Breast epithelium (tissue), 4 donors: ENCODE results near the gene LTBP4. TPM values are rescaled to one million over a fixed set of nuclear protein-coding genes. Genes with fewer than 3 reads are reported as not detected.

ENCODE experiments used
- DNase-seq, 2 donors: peaks; one replicate each; pipeline ENCODE4 v3.0.0-alpha.2; 2019; ENCODE audit warnings: low spot score in 2 of 2
- H3K27ac ChIP-seq, 2 donors: fragments of 200-600 bp; sonication (generic) in 1 of 2; one replicate each; pipeline ENCODE4 v1.5.1; 2016 to 2019; ENCODE audit warnings: mild to moderate bottlenecking in 1 of 2
- H3K27me3 ChIP-seq, 2 donors: fragments of 200-600 bp; sonication (generic) in 1 of 2; one replicate each; pipeline versions ENCODE4 v1.5.1 to v1.6.0; 2017 to 2019; ENCODE audit warnings: control low read depth in 1 of 2, mild to moderate bottlenecking in 1 of 2
- H3K36me3 ChIP-seq: fragments of 200-600 bp; one replicate; pipeline ENCODE4 v1.5.1; 2019
- H3K4me1 ChIP-seq, 2 donors: fragments of 200-600 bp; sonication (generic); one replicate each; pipeline ENCODE4 v1.5.1; 2016 to 2019; ENCODE audit warnings: control low read depth in 1 of 2
- H3K4me3 ChIP-seq, 3 donors: fragments of 200-600 bp; sonication (generic); 1 replicate in 2 of 3; 2 replicates in 1 of 3; pipeline ENCODE4 v1.5.1; 2016 to 2019; ENCODE audit warnings: mild to moderate bottlenecking in 3 of 3, moderate library complexity in 2 of 3
- H3K9me3 ChIP-seq, 2 donors: fragments of 200-600 bp; sonication (generic) in 1 of 2; one replicate each; pipeline ENCODE4 v1.5.1; 2016 to 2019; ENCODE audit warnings: control low read depth in 1 of 2
- CTCF ChIP-seq, 3 donors: fragments of 450-650 bp; IDR thresholded peaks; one replicate each; pipeline ENCODE4 v1.5.1; 2016 to 2017; ENCODE audit warnings: antibody characterized with exemption in 3 of 3, mild to moderate bottlenecking in 3 of 3, moderate library complexity in 3 of 3
- POLR2A ChIP-seq: fragments of 450-650 bp; IDR thresholded peaks from one replicate; pipeline ENCODE4 v1.6.1; 2016; ENCODE audit warnings: antibody characterized with exemption, mild to moderate bottlenecking, moderate library complexity
- POLR2AphosphoS5 ChIP-seq, 3 donors: sonication (generic); formaldehyde crosslinking; IDR thresholded peaks; one replicate each; pipeline ENCODE4 v1.6.1; 2017; ENCODE audit warnings: antibody characterized with exemption in 3 of 3
- intact Hi-C: fragments of 100-400 bp; cut with DNase I; formaldehyde crosslinking; loops from one replicate; pipeline ENCODE4 v1.15.1; 2023; ENCODE audit warnings: low total_unique reads
- total RNA-seq, 3 donors: library from RNA; depleted of rRNA; stranded (reverse); fragments of >200 nt; gene quantifications; one replicate each; pipeline ENCODE4 v1.1.0, GENCODE V29; 2016

LTBP4 gene
- total RNA-seq, 3 donors from 2014 or later, result 52.7 to 130 (median 89.1) TPM

GRCh38 chr19:40609561-40610395 lies 8.6 kb downstream of the LTBP4 start:
- Histone ChIP-seq H3K36me3 (no peaks in the 10 kb centered on the region), H3K4me1 (peaks cover 0 to 3% of the 10 kb centered on the region in 2 donors), H3K27ac (peak overlapping the region; percentile 87 to 89), H3K9me3 (no peaks in the 10 kb centered on the region), H3K4me3 (peak overlapping the region; percentile 36 to 71 (median 60)), H3K27me3 (no peaks in the 10 kb centered on the region)
- intact Hi-C loops, result no loop called here
- DNase-seq, result peak; percentile 88 to 94
- peak in 2 of 3 donors; percentile 6 to 21 for TF ChIP-seq POLR2AphosphoS5 (IDR thresholded peaks at IDR 0.05)
- TF ChIP-seq CTCF (IDR thresholded peaks at IDR 0.05), result no peak

- H3K27me3 ChIP-seq, result no peaks in the 10 kb centered on the region
- intact Hi-C loops, result no loop called here
- H3K27ac ChIP-seq, result peak overlapping the region; percentile 87 to 89
- TF ChIP-seq POLR2AphosphoS5 (IDR thresholded peaks at IDR 0.05), result peak in 2 of 3 donors; percentile 25 to 61
- no peak for TF ChIP-seq CTCF (IDR thresholded peaks at IDR 0.05)
- no peak for TF ChIP-seq POLR2A
- DNase-seq, result peak; percentile 70 to 77
- H3K9me3 ChIP-seq, result no peaks in the 10 kb centered on the region
- peaks cover 0 to 3% of the 10 kb centered on the region in 2 donors for H3K4me1 ChIP-seq
- H3K36me3 ChIP-seq, result no peaks in the 10 kb centered on the region
- peak overlapping the region; percentile 36 to 71 (median 60) for H3K4me3 ChIP-seq
Measured at GRCh38 chr19:40610396-40611064, 9.4 kb downstream of the LTBP4 start.

GRCh38 chr19:40611096-40611495 lies 9.9 kb downstream of the LTBP4 start:
- H3K9me3 ChIP-seq, result no peaks in the 10 kb centered on the region
- DNase-seq, result no peak
- H3K27me3 ChIP-seq, result no peaks in the 10 kb centered on the region
- peak overlapping the region; percentile 87 to 89 for H3K27ac ChIP-seq
- no peak for TF ChIP-seq CTCF (IDR thresholded peaks at IDR 0.05)
- TF ChIP-seq POLR2AphosphoS5 (IDR thresholded peaks at IDR 0.05), result no peak
- TF ChIP-seq POLR2A, result no peak
- peak overlapping the region in 2 of 3 donors; percentile 60 to 71 for H3K4me3 ChIP-seq
- no peaks in the 10 kb centered on the region for H3K36me3 ChIP-seq
- intact Hi-C loops, result no loop called here
- peaks cover 0 to 3% of the 10 kb centered on the region in 2 donors for H3K4me1 ChIP-seq

GRCh38 chr19:40611900-40612698 lies 10.9 kb downstream of the LTBP4 start:
- H3K9me3 ChIP-seq, result no peaks in the 10 kb centered on the region
- TF ChIP-seq POLR2AphosphoS5 (IDR thresholded peaks at IDR 0.05), result no peak
- no peak for TF ChIP-seq POLR2A
- TF ChIP-seq CTCF (IDR thresholded peaks at IDR 0.05), result no peak
- no peak overlapping the region for H3K4me3 ChIP-seq
- peak overlapping the region; percentile 87 to 89 for H3K27ac ChIP-seq
- H3K4me1 ChIP-seq, result peaks cover 0 to 3% of the 10 kb centered on the region in 2 donors
- H3K36me3 ChIP-seq, result no peaks in the 10 kb centered on the region
- H3K27me3 ChIP-seq, result no peaks in the 10 kb centered on the region
- intact Hi-C loops, result no loop called here
- no peak for DNase-seq
